CD4-positive, alpha-beta T cell treated with Interleukin-4 for 4 hours (primary cell): Measurements from ENCODE around the gene SLC39A3.

Source experiments
- DNase-seq: peaks from one replicate; pipeline ENCODE4 v3.0.0-alpha.2; 2020

The SLC39A3 gene, protein sequence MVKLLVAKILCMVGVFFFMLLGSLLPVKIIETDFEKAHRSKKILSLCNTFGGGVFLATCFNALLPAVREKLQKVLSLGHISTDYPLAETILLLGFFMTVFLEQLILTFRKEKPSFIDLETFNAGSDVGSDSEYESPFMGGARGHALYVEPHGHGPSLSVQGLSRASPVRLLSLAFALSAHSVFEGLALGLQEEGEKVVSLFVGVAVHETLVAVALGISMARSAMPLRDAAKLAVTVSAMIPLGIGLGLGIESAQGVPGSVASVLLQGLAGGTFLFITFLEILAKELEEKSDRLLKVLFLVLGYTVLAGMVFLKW

DNA sequence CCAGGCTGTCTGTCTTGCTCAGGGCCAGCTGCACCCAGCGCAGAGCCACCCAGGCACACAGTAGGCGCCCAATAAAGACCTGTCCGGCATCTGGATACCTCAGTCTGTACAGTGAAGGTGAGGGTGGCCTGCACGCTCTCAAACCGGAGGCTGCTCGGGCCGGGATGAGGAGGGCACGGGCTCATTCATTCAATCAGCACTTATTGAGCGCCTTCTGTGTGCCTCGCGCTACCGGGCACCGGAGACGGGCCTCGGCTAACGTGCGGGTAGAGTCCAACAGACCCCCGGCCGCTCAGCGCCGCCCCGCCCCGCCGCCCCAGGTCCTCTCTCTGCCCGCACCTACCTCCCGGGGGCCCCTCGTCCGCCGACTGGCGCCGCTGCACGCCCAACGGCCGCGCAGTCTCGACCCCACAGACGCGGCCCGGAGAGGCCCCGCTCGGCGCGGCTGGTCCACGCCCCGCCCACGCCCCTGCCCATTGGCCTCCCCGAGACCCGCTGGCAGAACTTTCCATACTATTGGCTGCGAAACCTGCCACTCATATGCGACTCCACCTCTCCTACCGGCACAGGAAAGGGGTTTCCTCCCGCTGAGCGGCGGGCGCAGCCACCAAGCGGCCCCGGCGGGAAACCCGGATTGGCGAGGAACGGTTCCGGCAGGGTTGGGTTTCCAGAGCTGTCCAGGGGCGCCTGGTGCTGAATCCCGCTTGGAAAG is at the start of gene SLC39A3:
TSS of gene SLC39A3 (minus strand) at position 416 of the 712 bp plus-strand sequence. CDS start 2,760 bp downstream, outside the sequence.
- DNase-seq = peak; percentile 99

DNA sequence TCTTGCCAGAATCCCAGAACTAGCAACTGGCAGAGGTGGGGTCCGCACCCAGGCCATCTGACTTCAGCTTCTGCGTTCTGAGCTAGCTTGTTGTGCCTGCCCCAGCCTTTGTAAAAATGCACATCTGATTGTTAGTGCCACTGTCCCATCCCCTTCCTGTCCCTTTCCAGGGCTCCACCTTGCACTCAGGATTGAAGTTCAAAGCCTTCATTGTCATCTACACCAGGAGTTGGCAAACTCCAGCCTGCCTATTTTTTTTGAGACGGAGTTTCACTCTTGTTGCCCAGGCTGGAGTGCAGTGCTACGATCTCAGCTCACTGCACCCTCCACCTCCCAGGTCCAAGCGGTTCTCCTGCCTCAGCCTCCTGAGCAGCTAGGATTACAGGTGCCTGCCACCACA is 48.4 kb upstream of the SLC39A3 start:
- DNase-seq = no peak

DNA sequence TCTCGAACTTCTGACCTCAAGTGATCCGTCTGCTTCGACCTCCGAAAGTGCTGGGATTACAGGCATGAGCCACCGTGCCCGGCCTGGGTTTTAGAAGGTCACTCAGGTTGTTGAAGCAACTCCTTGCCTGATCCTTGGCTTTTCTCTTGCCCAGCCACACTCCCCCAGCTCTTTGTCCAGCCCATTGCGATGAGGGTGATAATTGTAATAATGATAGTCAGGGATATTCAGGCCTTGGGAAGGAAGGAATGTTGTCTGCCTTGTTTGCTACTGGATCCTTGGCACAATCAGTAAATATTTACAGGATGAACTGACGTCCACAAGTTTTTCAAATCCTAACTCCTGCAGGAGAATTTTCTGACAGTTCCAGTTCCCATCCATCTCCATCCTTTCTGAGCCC is 47.3 kb upstream of the SLC39A3 start:
- no peak for DNase-seq

DNA sequence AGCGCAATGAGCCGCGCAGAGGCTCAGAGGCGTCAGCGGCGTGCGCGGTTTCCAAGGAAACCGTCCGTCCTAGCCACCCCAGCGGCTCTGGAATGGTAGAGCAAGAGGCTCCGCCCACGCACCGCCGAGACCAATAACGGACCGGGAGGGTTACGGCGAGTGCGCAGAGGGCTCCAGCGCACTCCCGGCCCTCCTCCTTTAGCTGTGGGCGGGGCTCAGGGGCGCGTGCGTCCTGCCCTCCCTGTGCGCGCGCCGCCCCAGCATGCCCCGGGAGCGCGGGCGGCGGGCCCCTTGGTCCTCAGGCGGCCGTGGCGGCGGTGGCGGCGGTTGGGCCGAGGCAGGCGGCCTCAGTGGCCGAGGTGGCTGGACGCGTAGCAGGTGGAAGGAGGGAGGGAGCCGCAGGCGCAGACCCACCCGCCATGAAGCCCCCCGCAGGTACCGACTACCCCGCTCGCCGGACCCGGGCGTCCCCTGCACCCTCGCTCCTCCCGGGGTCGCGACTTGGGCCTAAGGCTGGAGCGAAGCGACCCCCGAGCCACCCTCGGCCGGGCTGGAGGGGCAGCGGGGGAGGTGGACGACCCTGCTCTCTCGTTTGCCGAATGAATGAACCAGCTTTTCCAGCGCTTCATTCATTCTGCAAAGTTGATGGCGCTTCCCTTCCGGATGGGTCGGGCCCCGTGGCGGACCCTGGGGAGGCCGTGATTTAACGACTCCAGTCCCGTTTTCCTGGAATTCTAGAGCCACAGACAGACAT is 45.6 kb upstream of the SLC39A3 start, which contains the start of gene THOP1:
TSS of gene THOP1 (plus strand) at position 260 of the 754 bp plus-strand sequence. CDS start at position 420, 160 bp downstream.
- peak; percentile 97 for DNase-seq

DNA sequence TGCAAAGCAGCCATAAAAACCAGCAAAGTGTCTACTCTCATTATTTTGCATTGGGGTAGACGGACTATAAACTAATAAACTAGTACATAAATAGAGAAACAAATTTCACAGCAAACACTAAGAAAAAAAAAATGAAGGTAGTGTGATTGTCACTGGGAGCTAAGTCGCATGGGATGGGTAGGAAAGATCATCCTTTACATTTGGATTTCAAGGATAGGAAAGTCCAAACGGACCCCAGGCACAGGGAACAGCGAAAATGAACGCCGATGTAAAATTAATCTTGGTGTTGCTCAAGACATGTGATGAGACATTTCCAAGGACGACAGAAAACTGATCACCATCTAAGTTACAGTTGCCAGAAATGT is 43.9 kb upstream of the SLC39A3 start:
- no peak for DNase-seq

DNA sequence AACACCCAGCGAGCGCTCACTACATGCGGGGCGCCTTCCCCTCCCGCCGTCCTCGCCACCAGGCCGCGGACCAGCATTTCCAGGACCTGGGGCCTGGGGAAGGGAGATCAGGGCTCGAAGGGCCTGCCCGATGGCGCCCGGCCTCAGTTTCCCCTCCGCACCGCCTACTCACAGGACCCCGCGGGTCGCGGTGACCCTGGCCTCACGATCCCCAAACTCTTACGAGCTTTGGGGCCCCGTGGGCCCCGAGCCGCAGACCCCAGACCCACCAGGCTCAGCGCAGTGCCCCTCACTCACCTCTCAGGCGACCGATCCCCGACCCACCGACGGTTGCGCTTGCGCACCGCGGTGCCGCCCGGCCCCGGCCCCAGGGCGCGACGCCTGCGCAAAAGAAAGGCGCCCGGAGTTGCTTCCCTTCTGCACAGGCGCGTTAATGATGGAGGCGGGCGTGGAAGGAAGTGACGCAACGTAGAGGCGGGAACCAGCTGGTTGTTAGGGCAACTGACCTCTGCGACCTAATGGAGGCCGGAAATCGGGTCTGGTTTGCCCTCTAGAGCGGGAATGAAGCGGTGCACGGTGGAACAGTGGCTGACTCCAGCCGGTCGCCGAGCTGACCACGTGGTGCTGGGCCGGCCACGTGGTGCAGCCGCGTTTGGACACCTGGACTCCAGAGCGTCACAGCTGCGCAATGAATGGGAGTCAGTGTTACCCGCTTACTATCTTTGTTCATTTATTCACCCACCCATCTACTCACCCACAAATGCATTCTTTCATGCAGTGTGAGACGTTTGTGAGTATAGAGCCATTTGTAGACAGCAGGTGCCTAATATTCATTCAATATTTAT is 43.3 kb upstream of the SLC39A3 start, which contains the start of gene SGTA:
TSS of gene SGTA (minus strand) at position 338 of the 845 bp plus-strand sequence. CDS start 14,205 bp downstream, outside the sequence.
- peak; percentile 97 for DNase-seq

DNA sequence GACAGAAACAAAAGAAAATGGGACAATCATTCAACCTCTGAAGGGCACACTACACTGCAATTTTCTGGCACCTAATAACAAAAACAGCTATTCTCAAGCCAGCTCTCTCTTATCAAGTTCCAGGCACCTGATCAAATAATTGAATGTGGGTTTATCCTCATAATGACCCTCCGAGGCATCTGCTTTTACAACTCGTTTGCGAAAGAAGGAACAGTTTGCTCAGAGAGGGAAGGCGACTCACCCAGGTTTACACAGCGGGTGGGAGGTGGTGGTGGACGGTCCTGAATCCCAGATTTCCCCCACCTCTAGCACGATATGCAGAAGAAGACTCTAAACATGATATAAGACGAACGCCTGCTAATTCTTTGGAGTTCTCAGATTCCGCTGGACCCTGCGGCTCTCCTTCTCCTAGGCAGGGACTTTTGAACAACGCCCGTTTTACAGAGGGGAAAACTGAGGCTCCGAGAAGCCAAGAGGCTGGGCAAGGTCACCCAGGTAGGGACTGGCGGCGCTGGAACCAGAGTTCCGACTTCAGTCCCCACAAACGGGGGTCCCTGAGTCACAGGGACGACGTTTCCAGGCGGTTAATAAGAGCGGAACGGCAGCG is 42.6 kb upstream of the SLC39A3 start:
- DNase-seq = no peak

DNA sequence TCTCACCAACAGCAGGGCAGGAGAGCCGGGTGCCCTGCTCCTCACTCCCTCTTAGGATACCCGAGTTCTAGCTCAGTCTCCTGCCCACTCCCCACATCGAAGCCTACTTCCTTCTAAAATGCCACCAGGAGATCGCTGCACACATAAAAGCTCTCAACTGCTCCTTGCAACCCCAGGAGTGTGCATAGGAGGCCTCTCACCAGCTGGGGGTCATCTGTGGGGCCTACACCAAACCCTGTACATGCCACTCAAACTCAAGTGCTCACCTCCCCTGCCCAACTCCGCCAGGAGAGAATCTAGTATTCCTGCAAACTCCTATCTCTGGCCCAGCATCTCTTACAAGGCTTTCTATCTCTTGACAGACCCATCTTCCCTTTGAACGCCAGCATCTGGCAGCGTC is 40.5 kb upstream of the SLC39A3 start:
- no peak for DNase-seq

DNA sequence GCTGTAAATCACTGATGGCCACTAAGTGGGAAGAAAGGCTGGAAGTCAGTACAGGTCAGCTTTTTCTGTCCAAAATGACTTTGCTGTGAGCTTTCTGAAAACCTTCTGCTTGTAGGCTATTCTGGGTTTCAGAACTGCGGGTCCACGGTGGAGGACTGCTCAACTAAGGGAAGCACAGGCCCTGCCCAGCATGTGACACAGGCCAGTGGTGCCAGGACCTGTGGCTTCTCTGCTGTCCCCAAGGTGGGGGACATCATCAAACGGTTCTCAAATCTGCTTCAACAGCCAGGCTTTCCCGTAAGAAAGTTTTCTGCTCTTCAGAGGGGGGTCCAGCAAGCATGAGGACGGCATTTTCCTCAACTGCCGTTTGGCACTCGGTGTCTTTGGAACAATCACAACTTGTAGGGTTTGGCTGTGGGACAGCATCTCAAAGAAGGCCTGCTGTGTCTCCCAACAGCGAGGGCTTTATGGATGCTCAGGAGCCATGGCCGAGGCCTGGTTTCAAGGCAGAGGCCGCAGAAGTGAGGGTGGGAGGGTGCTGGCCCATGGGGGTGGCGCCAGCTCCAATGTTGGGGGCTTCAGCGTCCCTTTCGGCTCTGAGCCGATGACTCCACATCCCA is 39.4 kb upstream of the SLC39A3 start:
- DNase-seq = no peak

DNA sequence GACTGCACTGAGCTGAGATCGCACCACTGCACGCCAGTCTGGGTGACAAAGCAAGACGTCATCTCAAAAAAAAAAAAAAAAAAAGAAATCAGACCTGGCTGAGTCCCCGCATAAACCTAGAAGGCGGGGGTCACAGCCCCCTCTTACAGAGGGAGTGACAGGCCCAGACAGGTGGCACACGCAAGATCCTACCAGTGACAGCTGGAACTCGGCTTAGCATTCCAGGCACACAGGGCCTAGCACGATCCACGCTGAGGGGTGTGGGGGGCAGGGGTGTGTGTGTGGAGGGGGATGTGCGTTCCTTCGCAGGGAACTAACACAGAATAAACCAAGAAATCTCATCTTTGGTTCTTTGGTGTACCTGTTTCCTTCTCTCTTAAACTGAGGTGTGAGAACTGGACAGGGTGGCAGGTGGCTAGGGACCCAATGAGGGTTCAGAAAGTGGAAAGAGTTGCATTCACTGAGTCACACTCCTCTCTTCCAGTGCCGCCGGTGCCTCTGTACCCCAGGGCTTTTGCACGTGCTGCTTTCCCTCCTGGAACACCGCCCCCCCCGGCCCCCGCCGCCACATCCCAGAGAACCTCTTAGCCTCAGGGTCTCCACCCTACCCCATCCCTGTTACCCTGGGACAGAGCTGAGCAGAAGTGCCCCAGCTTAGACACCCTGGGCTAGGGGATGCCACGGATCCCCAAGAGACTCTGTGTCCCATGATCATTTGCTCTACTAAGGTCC is 38.3 kb upstream of the SLC39A3 start:
- no peak for DNase-seq

DNA sequence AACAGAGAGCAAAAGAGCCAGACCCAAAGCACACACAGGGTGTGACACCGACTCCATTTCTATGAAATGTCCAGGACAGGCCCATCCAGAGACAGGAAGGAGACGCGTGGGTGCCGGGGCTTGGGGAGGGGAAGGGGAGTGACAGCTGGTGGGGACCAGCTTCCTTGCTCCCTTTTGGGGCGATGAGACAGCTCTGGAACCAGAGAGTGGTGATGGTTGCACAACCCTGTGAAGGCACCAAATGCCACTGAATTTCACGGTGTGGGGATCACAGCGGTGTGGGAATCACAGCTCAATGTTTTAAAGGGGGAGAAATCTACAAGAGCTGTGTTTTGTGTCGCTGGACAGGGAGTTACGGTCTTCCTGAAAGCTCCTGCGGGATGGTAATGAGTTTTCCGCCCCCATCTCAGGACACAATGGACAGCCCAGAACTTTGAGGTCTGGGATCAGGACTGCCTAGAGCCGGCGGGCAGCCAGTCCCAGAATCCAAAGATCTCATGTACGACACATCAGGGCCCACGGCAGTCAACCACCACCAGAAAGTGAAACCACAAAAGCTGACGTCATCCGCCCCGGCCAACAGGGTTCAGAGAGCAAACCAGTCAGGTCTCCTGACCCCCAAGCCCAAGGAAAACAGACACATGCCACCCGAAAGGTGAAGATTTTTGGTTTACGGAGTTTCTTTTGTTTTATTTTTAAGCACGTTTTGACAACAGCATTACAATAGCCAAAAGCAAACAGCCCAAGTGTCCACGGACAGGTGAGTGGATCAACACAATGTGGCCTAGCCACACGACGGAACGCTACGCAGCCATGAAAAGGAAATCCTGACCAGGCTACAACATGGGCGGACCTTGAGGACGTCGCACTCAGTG is 36.0 kb upstream of the SLC39A3 start:
- peak; percentile 59 for DNase-seq

DNA sequence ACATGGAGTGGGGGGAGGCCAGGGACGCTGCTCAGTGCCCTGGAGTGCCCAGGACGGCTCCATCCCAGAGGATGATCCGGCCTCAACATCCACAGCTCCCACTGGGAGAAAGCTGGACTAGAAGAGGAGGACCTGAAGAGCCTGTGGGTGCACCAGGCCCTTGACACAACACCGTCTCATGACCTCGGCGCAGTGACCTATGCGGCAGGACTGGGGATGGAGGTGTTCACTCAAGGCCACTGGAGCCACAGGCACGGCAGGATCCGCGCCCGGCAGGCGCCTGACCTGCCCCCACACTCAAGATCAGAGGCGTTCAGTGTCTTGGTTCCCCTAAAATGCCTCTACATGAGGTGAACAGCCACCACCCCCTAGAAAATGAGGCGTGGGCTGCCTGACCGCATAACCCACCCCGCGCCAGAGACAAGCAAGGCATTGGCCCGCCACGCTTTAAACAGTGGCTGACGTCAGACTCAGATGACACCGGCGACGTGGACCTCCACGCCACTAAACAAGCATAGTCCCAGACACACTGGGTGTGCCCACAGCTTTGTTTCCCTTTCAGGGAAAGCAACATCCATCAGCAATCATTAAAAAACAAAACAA is 35.2 kb upstream of the SLC39A3 start:
- DNase-seq = no peak

DNA sequence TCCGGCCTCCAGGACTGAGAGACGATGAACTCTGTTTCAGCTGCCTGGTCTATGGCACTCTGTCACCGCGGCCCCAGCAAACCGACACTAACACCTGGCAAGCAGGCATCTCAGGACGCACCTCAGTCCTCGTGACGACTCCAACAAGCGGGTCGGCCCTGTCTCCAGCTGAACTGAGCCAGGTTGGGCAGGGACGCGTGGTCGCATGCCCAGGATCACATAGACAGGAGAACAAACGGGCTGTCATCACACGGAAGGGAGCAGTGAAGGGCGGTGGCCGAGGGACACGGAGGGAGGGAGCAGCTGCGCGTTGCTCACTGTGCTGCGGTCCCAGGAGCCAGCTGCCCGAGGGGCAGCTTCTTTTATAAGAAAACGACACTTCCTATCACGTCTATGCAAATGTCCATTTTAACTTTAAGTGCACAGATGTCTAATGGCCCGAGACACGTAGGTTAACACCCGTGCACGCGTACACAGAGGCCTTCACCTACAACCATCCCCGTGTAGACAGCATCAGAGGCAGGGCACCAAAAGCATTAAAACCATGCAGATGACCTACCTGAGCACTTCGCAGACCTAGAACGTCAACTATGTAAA is 34.4 kb upstream of the SLC39A3 start:
- DNase-seq = no peak

DNA sequence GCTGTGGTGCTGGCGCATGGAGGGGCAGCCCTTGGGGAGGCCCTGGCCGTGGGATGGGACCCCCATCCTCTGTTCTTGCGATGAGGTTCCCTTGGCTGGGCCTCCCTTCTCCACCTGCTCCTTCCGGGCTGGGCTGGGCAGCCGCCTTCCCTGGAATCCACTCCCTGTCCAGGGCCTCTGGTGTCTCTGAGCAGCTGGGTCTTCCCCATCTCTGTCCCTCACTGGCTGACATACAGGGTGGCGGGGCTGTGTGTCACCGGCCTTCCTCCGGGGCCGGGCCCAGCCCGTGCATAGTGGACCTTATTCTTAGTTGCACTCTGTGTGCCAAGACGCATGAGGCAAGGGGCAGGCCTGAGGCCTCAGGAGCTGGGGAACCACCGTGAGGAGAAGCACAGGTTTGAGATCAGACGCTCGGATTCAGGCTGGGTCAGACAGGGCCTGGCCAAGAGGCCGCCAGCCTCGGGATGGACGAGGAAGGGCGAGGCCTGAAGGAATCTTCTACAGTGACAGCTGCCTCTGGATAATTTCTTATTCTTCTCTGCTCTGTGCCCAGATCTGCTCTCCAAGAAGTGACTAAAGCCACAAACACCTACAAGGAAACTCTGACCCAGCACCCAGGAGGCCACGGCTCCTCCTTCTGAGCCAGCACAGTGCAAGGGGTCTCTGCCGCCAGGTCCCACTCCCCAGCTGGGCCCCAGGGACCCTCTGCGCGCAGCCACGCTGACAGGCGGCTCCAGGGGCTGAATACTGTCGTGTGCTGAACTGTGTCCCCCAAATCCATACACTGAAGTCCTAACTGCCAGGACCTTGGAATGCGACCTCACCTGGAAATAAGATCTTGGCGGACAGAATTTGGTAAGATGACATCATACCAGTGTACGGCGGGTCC is 32.2 kb upstream of the SLC39A3 start:
- DNase-seq = no peak

DNA sequence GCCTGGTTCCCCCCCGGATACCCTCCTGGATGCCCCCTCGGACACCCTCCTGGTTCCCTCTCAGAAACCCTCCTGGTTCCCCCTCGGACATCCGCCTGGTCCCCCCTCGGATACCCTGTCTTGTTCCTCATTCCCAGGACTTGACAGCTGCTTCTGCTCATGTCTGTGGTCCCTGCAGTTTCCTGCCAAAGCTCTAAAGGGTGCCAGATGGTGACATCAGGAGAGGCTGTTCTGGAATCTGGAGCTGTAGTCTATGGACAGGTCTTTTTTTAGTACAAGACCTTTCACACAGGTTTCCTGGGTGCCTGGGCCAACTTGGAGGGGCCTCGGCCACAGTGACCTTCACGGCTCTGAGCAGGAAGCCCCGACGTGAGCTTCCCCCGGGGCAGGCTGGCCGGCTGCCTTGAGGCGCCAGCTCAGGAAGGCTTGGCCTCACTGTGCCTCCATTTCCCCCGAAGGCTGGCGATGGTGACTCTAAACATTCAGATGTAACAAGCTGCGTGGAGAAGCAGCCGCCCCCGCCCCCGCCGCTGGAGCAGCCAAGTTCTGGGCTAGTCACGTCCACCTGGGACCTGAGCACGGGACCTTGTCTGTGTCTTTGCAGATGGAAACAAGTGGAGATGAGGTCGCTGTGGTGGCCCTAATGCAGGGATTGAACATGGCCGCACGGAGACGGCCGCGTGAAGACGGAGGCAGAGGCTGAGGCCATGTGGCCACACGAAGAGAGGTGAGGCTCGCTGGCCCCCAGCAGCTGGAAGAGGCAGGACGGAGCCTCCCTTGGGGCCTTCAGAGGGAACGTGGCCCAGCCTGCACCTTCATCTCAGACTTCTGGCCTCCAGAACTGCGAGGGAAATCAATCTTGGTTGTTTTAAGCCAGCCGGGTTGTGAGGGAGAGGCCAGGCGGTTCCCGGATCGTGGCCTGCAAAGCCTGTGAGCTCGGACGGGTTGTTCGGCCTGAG is 30.5 kb upstream of the SLC39A3 start:
- DNase-seq = no peak

DNA sequence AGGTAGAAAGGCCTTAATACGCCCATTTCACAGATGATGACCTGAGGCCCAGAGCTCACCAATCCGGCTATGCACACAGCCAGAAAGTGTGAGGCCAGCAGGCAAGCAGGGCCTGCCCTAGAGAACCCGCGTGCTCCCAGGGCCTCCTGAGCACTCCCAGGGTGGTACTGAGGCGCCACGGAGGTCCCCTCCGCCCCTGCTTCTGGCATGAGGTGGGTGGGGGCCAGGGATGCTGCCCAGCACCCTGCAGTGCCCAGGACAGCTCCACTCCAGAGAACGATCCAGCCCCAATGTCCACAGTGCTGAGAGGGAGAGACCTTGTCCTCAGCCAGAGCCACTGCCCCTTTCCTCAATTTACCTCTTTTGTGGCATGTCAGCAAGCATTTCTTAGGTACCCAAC is 29.4 kb upstream of the SLC39A3 start:
- DNase-seq = no peak
